T-helper 1 cell (primary cell): Measurements from ENCODE around the gene GLO1.

ENCODE experiments used
- DNase-seq, 5 donors: peaks; one replicate each; pipeline ENCODE4 v3.0.0-alpha.2; 2012 to 2020

GLO1 gene

GRCh38 chr6:38658418-38659167, 44.4 kb downstream of the GLO1 start:
- DNase-seq, result no peak

- no peak for DNase-seq
Measured at GRCh38 chr6:38656896-38657295, 46.0 kb downstream of the GLO1 start.

- no peak for DNase-seq
Measured at GRCh38 chr6:38654263-38654662, 48.7 kb downstream of the GLO1 start.

- no peak for DNase-seq
Measured at GRCh38 chr6:38651121-38651784, 51.7 kb downstream of the GLO1 start.

GRCh38 chr6:38650207-38650752, 52.7 kb downstream of the GLO1 start:
- no peak for DNase-seq

- DNase-seq, result no peak
Measured at GRCh38 chr6:38649744-38650143, 53.2 kb downstream of the GLO1 start.

- DNase-seq, result no peak
Measured at GRCh38 chr6:38648629-38649028, 54.3 kb downstream of the GLO1 start.

GRCh38 chr6:38646166-38646878, 56.6 kb downstream of the GLO1 start:
- DNase-seq, result no peak

GRCh38 chr6:38644951-38645350, 58.0 kb downstream of the GLO1 start:
- DNase-seq, result no peak

- peak in 1 of 5 donors; percentile 2 for DNase-seq
Measured at GRCh38 chr6:38640216-38640909, 62.6 kb downstream of the GLO1 start.

GRCh38 chr6:38639498-38640215, 63.3 kb downstream of the GLO1 start, which contains the start of gene BTBD9:
BTBD9 (minus strand) TSS chr6:38639929.
- peak; percentile 63 to 88 (median 74) for DNase-seq

GRCh38 chr6:38638941-38639497, 63.9 kb downstream of the GLO1 start:
- DNase-seq, result peak; percentile 17 to 56 (median 49)

GRCh38 chr6:38637756-38638155, 65.2 kb downstream of the GLO1 start:
- DNase-seq, result no peak

GRCh38 chr6:38636027-38636426, 66.9 kb downstream of the GLO1 start:
- no peak for DNase-seq

GRCh38 chr6:38634518-38634917, 68.4 kb downstream of the GLO1 start:
- DNase-seq, result no peak

- DNase-seq, result no peak
Measured at GRCh38 chr6:38632490-38632889, 70.5 kb downstream of the GLO1 start.

- peak in 1 of 5 donors; percentile 20 for DNase-seq
Measured at GRCh38 chr6:38631186-38631783, 71.7 kb downstream of the GLO1 start.
